Measurements from ENCODE around the gene CDHR2. TPM values are rescaled to one million over a fixed set of nuclear protein-coding genes. Genes with fewer than 3 reads are reported as not detected.

The CDHR2 gene
- total RNA-seq, 1 experiment from 2014 or later, result 0.10 TPM

DNA sequence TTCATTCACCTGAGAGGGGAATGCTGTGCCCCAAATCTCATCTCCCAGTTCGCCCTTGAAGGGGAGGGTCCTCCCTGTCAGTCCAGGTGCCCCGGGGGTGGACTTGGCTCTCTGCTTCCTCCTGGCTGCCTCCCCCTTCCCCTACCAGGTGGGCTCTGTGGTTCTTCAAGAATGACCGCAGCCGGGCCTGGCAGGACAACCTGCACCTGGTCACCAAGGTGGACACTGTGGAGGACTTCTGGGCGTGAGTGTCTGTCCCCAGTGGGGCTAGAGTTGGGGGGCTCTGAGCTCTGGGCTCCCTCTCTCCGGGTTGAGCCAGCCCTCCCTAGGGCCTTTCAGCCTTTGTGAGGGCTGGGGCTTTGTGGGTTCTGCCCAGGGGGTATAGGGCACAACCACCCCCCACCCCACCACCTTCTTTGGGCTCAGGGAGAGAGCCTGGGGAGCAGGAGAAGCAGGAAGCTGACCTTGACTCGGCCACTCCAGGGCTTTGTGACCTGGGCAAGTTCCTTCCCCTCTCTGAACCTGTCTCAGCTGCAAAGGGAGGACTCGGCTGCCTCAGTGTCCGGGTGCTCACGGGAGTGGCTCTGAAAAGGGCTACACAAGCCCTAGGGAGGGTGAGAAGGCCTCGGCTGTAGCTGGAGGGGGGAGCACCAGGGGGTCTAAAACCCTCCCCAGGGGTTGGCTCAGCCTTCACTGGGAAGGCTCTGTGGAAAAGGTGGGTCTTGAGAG is 94.5 kb downstream of the CDHR2 start:
- DNase-seq (ENCODE audit: low read depth, low spot score) (no peak), ATAC-seq (no peak)
- H3K27ac ChIP-seq (ENCODE audit: low read depth, low read length), result no peak overlapping the region
- RAD21 ChIA-PET (ENCODE audit: low non-redundant PET in 1 of 2, low total read pairs in 2 of 2, uncharacterized antibody in 2 of 2, unreplicated experiment in 2 of 2), result no interaction called here
- POLR2A ChIA-PET, result interaction anchor here (0.7 kb wide), 1 partner anchor 106 kb away, joined by 9 read pairs; the partner anchor contains the start of gene RNF44
- no peaks in the 10 kb centered on the region for H4K20me1 ChIP-seq (ENCODE audit: insufficient read depth)
- BruUV-seq (replicated peaks), result no TSS peak
- H3K9me2 ChIP-seq (ENCODE audit: insufficient read depth), result no peaks in the 10 kb centered on the region
- no peak overlapping the region for H3K4me2 ChIP-seq (ENCODE audit: low read length)
- no peaks in the 10 kb centered on the region for H3K9me3 ChIP-seq (ENCODE audit: control insufficient read depth in 1 of 2, insufficient read depth in 1 of 2, low read depth in 1 of 2, low read length in 2 of 2)
- peaks cover 8% of the 10 kb centered on the region for H3K79me2 ChIP-seq (ENCODE audit: insufficient read depth, low read length)
- intact Hi-C loops (cut with micrococcal nuclease), result no loop called here
- peaks cover 16 to 40% of the 10 kb centered on the region in 2 experiments for H3K4me1 ChIP-seq (ENCODE audit: control insufficient read depth in 1 of 2, insufficient read depth in 2 of 2, low read length in 2 of 2)
- CTCF ChIA-PET, result interaction anchor here (1.1 kb wide), 1 partner anchor 17 kb away, joined by 3 read pairs; no protein-coding TSS in a partner anchor
- H3K36me3 ChIP-seq (ENCODE audit: control insufficient read depth in 1 of 2, insufficient read depth in 2 of 2, low read length in 2 of 2), result no peaks in the 10 kb centered on the region
- H3K9ac ChIP-seq (ENCODE audit: low read length), result no peak overlapping the region
- no peak overlapping the region for H2AFZ ChIP-seq (ENCODE audit: low read depth, low read length, poor library complexity, severe bottlenecking)
- H3K4me3 ChIP-seq (replicated peaks in 1 of 2; ENCODE audit: low read depth in 1 of 2, low read length in 2 of 2), result no peak overlapping the region
- TF ChIP-seq, protein P1, sequence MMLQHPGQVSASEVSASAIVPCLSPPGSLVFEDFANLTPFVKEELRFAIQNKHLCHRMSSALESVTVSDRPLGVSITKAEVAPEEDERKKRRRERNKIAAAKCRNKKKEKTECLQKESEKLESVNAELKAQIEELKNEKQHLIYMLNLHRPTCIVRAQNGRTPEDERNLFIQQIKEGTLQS (IDR thresholded peaks at IDR 0.05), result no peak
- TF ChIP-seq CEBPB (IDR thresholded peaks at IDR 0.05; ENCODE audit: low read depth) (no peak), EZH2phosphoT487 (IDR thresholded peaks at IDR 0.05; ENCODE audit: borderline replicate concordance) (no peak), EZH2 (IDR thresholded peaks at IDR 0.05) (no peak), TCF7L2 (IDR thresholded peaks at IDR 0.05; ENCODE audit: borderline replicate concordance, extremely low read depth, insufficient read depth, insufficient read length) (no peak), ELF1 (IDR thresholded peaks at IDR 0.05; ENCODE audit: borderline replicate concordance, low read depth) (no peak), CBX3 (IDR thresholded peaks at IDR 0.05; ENCODE audit: low read depth) (no peak), JUND (IDR thresholded peaks at IDR 0.05) (no peak), POLR2A (IDR thresholded peaks at IDR 0.05; ENCODE audit: borderline replicate concordance, extremely low read depth, insufficient read depth, insufficient read length) (no peak), SP1 (IDR thresholded peaks at IDR 0.05; ENCODE audit: low read depth) (no peak), ZFX (IDR thresholded peaks at IDR 0.05) (no peak), ZNF274 (IDR thresholded peaks at IDR 0.05; ENCODE audit: low read depth, low read length) (no peak), SRF (IDR thresholded peaks at IDR 0.05; ENCODE audit: low read depth) (no peak)
- TF ChIP-seq, protein P2, sequence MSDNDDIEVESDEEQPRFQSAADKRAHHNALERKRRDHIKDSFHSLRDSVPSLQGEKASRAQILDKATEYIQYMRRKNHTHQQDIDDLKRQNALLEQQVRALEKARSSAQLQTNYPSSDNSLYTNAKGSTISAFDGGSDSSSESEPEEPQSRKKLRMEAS (IDR thresholded peaks at IDR 0.05), result no peak
- TF ChIP-seq, protein P3, sequence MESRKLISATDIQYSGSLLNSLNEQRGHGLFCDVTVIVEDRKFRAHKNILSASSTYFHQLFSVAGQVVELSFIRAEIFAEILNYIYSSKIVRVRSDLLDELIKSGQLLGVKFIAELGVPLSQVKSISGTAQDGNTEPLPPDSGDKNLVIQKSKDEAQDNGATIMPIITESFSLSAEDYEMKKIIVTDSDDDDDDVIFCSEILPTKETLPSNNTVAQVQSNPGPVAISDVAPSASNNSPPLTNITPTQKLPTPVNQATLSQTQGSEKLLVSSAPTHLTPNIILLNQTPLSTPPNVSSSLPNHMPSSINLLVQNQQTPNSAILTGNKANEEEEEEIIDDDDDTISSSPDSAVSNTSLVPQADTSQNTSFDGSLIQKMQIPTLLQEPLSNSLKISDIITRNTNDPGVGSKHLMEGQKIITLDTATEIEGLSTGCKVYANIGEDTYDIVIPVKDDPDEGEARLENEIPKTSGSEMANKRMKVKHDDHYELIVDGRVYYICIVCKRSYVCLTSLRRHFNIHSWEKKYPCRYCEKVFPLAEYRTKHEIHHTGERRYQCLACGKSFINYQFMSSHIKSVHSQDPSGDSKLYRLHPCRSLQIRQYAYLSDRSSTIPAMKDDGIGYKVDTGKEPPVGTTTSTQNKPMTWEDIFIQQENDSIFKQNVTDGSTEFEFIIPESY (IDR thresholded peaks at IDR 0.05; ENCODE audit: extremely low read depth, insufficient replicate concordance, low read length), result no peak
- H3K27me3 ChIP-seq (ENCODE audit: insufficient read depth, low read length), result no peaks in the 10 kb centered on the region

Measured in HCT116 (cell line).